Mucosa of descending colon (tissue), 3 donors: ENCODE data around the gene AKAP9. TPM values are rescaled to one million over a fixed set of nuclear protein-coding genes. Genes with fewer than 3 reads are reported as not detected.

Experiments used
- ATAC-seq: fragments of 200-7000 bp; cut with Tn5 transposase; one replicate; pipeline ENCODE4 v1.9.1; 2020; ENCODE audit warnings: mild to moderate bottlenecking, moderate library complexity
- DNase-seq, 3 donors: peaks; one replicate each; pipeline ENCODE4 v3.0.0-alpha.2; 2020
- H3K36me3 ChIP-seq: fragments of 200-600 bp; one replicate; pipeline ENCODE4 v1.8.0; 2021; ENCODE audit warnings: low read depth, mild to moderate bottlenecking
- H3K4me1 ChIP-seq: fragments of 200-600 bp; one replicate; pipeline ENCODE4 v1.8.0; 2021; ENCODE audit warnings: low read depth, mild to moderate bottlenecking
- H3K4me3 ChIP-seq: fragments of 200-600 bp; one replicate; pipeline ENCODE4 v1.8.0; 2021; ENCODE audit warnings: mild to moderate bottlenecking
- H3K9me3 ChIP-seq: fragments of 200-600 bp; one replicate; pipeline ENCODE4 v1.8.0; 2021; ENCODE audit warnings: mild to moderate bottlenecking
- CTCF ChIP-seq: fragments of 200-600 bp; IDR thresholded peaks from one replicate; pipeline ENCODE4 v1.8.0; 2022; ENCODE audit warnings: antibody characterized with exemption, mild to moderate bottlenecking
- intact Hi-C, 2 donors: fragments of 100-400 bp; cut with DNase I in 1 of 2; cut with micrococcal nuclease in 1 of 2; formaldehyde crosslinking; loops; one replicate each; pipeline versions ENCODE4 v1.11.0 to v1.11.1; 2022; cut with DNase I, micrococcal nuclease
- total RNA-seq, 3 donors: library from RNA; stranded (reverse); fragmentation: NEBNext Ultra II Directional in 2 of 3; extraction: Animal tissue kit (Norgen Biotek cat#: 25700) in 2 of 3; gene quantifications; one replicate each; pipeline versions ENCODE4 v1.2.1 to v1.2.4, GENCODE V29; 2021 to 2023
- donor health status: DM: no; HTN: no; CAD: no; lungs with moderate emphysema.
- donor health status: DM: no; HTN: no; CAD: no.
- donor health status: DM: no; HTN: yes; CAD: no.

Gene AKAP9
- total RNA-seq, 3 donors from 2014 or later = 119 to 206 (median 137) TPM

- no peak for TF ChIP-seq CTCF
- intact Hi-C loops = no loop called here
- DNase-seq (no peak), ATAC-seq (no peak)
- Histone ChIP-seq H3K4me1 (peaks cover 12% of the 10 kb centered on the region), H3K36me3 (no peaks in the 10 kb centered on the region), H3K9me3 (no peaks in the 10 kb centered on the region), H3K4me3 (no peak overlapping the region)
Observed at GRCh38 chr7:92131093-92131492, 190.4 kb downstream of the AKAP9 start.

DNA sequence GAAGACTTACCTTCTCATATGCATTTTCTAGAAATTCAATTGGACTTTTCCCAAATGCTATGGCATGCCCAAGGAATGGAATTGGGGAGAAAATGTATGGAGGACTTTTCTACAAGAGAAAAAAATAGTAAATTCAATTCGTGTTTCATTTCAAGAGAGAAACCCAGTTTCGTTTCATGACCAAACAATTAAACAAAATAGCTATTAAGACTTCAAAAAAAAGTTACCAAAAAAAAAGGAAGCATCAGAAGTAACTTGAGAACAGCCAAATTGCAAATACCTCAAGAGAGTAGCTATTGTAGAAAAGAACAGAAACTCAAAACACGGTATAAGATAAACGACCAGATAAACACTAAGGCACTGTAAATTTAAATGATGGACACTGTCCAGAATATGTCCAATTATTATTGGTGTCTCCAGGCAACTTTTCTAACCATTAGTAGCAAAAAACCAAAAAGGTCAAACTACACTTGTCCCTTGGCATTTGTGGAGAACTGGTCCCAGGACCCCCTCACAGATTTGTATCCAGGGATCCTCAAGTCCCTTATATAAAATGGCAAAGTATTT, 191.2 kb downstream of the AKAP9 start:
- Histone ChIP-seq H3K36me3 (no peaks in the 10 kb centered on the region), H3K4me1 (peaks cover 12% of the 10 kb centered on the region), H3K4me3 (no peak overlapping the region), H3K9me3 (no peaks in the 10 kb centered on the region)
- DNase-seq (no peak), ATAC-seq (no peak)
- intact Hi-C loops = no loop called here
- TF ChIP-seq CTCF = no peak

- peak; percentile 8 for ATAC-seq
- DNase-seq = peak in 1 of 3 donors; percentile 10
Observed at GRCh38 chr7:92133133-92133736, 192.6 kb downstream of the AKAP9 start.

DNA sequence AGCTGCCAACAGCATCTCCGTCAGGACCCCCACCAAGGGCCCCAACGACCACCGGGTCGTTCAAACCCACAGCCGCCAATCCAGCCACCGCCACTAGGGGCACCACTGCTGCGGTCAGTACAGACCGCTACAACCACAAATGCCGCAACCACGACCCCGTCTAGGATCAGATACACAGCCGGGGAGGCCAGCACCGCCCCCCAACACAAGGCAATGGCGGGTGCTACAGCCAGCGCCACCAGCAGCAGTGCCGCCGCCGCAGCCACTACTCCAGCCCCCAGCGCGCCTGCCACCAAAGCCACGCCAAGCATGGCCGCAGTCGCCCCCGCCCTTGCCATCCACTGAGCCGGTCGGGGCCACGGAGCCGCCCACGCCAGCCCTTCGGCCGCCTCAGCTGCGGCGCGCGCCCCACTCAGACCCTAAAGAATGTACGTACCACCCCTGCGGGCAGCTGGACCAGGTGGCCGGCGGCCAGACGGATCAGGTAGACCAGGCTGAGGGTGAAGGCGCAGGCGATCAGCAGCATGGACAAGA, 193.1 kb downstream of the AKAP9 start:
- Histone ChIP-seq H3K4me3 (peak overlapping the region; percentile 93), H3K4me1 (peaks cover 12% of the 10 kb centered on the region), H3K9me3 (no peaks in the 10 kb centered on the region), H3K36me3 (no peaks in the 10 kb centered on the region)
- TF ChIP-seq CTCF = peak; percentile 79
- intact Hi-C loops = no loop called here
- ATAC-seq = peak; percentile 55
- peak; percentile 83 to 85 (median 83) for DNase-seq

More at GRCh38 chr7:92133133-92133736, 192.6 kb downstream of the AKAP9 start:
- Histone ChIP-seq H3K4me3 (peak overlapping the region; percentile 93), H3K36me3 (no peaks in the 10 kb centered on the region), H3K4me1 (peaks cover 12% of the 10 kb centered on the region), H3K9me3 (no peaks in the 10 kb centered on the region)
- no peak for TF ChIP-seq CTCF
- intact Hi-C loops = no loop called here

DNA sequence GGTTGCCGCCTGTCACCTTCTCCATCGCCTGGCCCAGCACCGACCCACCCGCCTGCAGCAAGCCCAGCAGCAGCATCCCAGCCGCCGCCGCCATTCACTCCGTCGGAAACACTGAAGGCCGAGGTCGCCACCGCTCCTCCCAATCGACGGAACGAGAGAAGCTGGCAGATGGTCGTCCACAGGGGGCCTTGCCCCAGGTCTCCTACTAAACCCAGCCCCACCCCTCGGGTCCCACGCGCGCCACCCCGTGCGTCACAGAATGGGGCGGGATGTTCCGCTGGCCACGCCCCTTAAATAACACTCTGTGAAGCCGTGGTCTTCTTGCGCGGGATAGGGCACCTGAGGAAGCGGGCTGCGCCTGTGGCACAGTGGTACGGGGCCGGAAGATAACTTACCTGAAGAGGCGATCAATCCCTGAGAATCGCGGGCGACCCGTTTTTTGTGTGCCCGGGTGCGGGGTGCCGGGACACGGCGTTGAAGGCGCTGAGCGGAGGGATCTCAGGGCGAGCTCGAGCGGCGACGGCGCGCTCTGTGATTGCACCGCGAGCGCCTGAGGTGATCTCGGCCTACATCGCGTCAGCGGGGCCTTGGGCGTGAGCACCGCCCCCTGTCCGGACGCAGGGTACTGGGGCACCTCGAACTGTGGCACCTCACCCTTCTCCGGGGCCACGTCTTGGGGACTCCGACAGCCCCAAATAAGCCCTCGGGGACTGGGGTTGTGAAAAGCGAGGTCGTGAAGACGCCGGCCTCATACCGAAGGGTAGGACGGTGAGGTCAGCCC, 193.8 kb downstream of the AKAP9 start, which contains the start of gene CYP51A1:
TSS of gene CYP51A1 (minus strand) at position 207 of the 781 bp plus-strand sequence. CDS start at position 94, 113 bp downstream.
- intact Hi-C loops = no loop called here

More for the DNA sequence above, 193.8 kb downstream of the AKAP9 start, which contains the start of gene CYP51A1:
- ATAC-seq (peak; percentile 95), DNase-seq (peak; percentile 95 to 98 (median 96))
- Histone ChIP-seq H3K4me3 (peak within 1 kb of the TSS; percentile 93), H3K36me3 (no peaks in the 10 kb centered on the region), H3K4me1 (peaks cover 12% of the 10 kb centered on the region), H3K9me3 (no peaks in the 10 kb centered on the region)
- no peak for TF ChIP-seq CTCF
